SK-N-SH treated with all-trans-retinoic acid at 6 μM for 48 hours (cell line): Measurements from ENCODE around the gene TRIM16.

Experiments
- ATAC-seq: fragments of 200-7000 bp; cut with Tn5 transposase; 3 replicates; pipeline ENCODE4 v1.9.1; 2020; ENCODE audit warnings: mild to moderate bottlenecking, moderate library complexity
- ARNTL ChIP-seq: fragments of 450-650 bp; formaldehyde crosslinking; IDR thresholded peaks from 2 replicates; pipeline ENCODE4 v1.5.0; 2020; ENCODE audit warnings: low read depth, mild to moderate bottlenecking, moderate library complexity, borderline replicate concordance
- BACH2 ChIP-seq: fragments of 250-450 bp; sonication (Bioruptor Pico); IDR thresholded peaks from 2 replicates; pipeline ENCODE4 v1.9.0; 2021; ENCODE audit warnings: mild to moderate bottlenecking, borderline replicate concordance
- CSDC2 ChIP-seq: fragments of 250-450 bp; sonication (Bioruptor Pico); IDR thresholded peaks from 2 replicates; pipeline ENCODE4 v1.5.0; 2020; ENCODE audit warnings: mild to moderate bottlenecking, moderate library complexity
- ESRRG ChIP-seq: fragments of 250-450 bp; sonication (Bioruptor Pico); IDR thresholded peaks from 2 replicates; pipeline ENCODE4 v1.6.1; 2021; ENCODE audit warnings: mild to moderate bottlenecking
- GLIS3 ChIP-seq: fragments of 250-450 bp; sonication (Bioruptor Pico); IDR thresholded peaks from 2 replicates; pipeline ENCODE4 v1.5.0; 2020; ENCODE audit warnings: mild to moderate bottlenecking, moderate library complexity
- ISL1 ChIP-seq: fragments of 250-450 bp; sonication (Bioruptor Pico); IDR thresholded peaks from 2 replicates; pipeline ENCODE4 v2.1.2; 2022; ENCODE audit warnings: mild to moderate bottlenecking, moderate library complexity
- OSR1 ChIP-seq: fragments of 250-450 bp; sonication (Bioruptor Pico); IDR thresholded peaks from 2 replicates; pipeline ENCODE4 v1.8.0; 2022; ENCODE audit warnings: moderate library complexity, mild to moderate bottlenecking, inconsistent platforms
- PATZ1 ChIP-seq: fragments of 250-450 bp; sonication (Bioruptor Pico); IDR thresholded peaks from 2 replicates; pipeline ENCODE4 v1.8.0; 2020; ENCODE audit warnings: mild to moderate bottlenecking, moderate library complexity, borderline replicate concordance
- PPARA ChIP-seq: fragments of 250-450 bp; sonication (Bioruptor Pico); IDR thresholded peaks from 2 replicates; pipeline ENCODE4 v1.5.0; 2020; ENCODE audit warnings: mild to moderate bottlenecking, borderline replicate concordance
- RARB ChIP-seq: fragments of 250-450 bp; sonication (Bioruptor Pico); IDR thresholded peaks from 2 replicates; pipeline ENCODE4 v1.8.0; 2021; ENCODE audit warnings: mild to moderate bottlenecking, moderate library complexity
- SNAI2 ChIP-seq: fragments of 250-450 bp; sonication (Bioruptor Pico); IDR thresholded peaks from 2 replicates; pipeline ENCODE4 v1.5.0; 2020; ENCODE audit warnings: mild to moderate bottlenecking, moderate library complexity
- TCF4 ChIP-seq: fragments of 250-450 bp; sonication (Bioruptor Pico); IDR thresholded peaks from 2 replicates; pipeline ENCODE4 v1.8.0; 2021; ENCODE audit warnings: mild to moderate bottlenecking, moderate library complexity, borderline replicate concordance
- TOX ChIP-seq: fragments of 250-450 bp; sonication (Bioruptor Pico); IDR thresholded peaks from 2 replicates; pipeline ENCODE4 v1.8.0; 2021; ENCODE audit warnings: mild to moderate bottlenecking, moderate library complexity, borderline replicate concordance
- ZC3H10 ChIP-seq: fragments of 250-450 bp; sonication (Bioruptor Pico); IDR thresholded peaks from 2 replicates; pipeline ENCODE4 v1.5.1; 2021; ENCODE audit warnings: mild to moderate bottlenecking, moderate library complexity
- ZFP3 ChIP-seq: fragments of 250-450 bp; sonication (Bioruptor Pico); IDR thresholded peaks from 2 replicates; pipeline ENCODE4 v1.5.0; 2020; ENCODE audit warnings: mild to moderate bottlenecking, moderate library complexity
- ZFP30 ChIP-seq: fragments of 450-650 bp; formaldehyde crosslinking; IDR thresholded peaks from 2 replicates; pipeline ENCODE4 v1.5.0; 2022; ENCODE audit warnings: mild to moderate bottlenecking, moderate library complexity
- ZNF565 ChIP-seq: fragments of 450-650 bp; formaldehyde crosslinking; conservative IDR thresholded peaks from 2 replicates; pipeline ENCODE4 v1.5.0; 2020; ENCODE audit warnings: low read depth, mild to moderate bottlenecking, moderate library complexity
- ZNF70 ChIP-seq: fragments of 450-650 bp; formaldehyde crosslinking; IDR thresholded peaks from 2 replicates; pipeline ENCODE4 v1.5.0; 2020; ENCODE audit warnings: mild to moderate bottlenecking, moderate library complexity
- ZNF8 ChIP-seq: fragments of 450-650 bp; formaldehyde crosslinking; IDR thresholded peaks from 2 replicates; pipeline ENCODE4 v1.5.0; 2020; ENCODE audit warnings: mild to moderate bottlenecking, moderate library complexity
- TF ChIP-seq, protein P1 (sequence below): fragments of 250-450 bp; sonication (Bioruptor Pico); IDR thresholded peaks from 2 replicates; pipeline ENCODE4 v1.5.1; 2021; ENCODE audit warnings: mild to moderate bottlenecking, moderate library complexity
- TF ChIP-seq, protein P2 (sequence below): fragments of 250-450 bp; sonication (Bioruptor Pico); IDR thresholded peaks from 2 replicates; pipeline ENCODE4 v1.5.1; 2020; ENCODE audit warnings: low read depth, mild to moderate bottlenecking, moderate library complexity
- TF ChIP-seq, protein P3 (sequence below): fragments of 250-450 bp; sonication (Bioruptor Pico); IDR thresholded peaks from 2 replicates; pipeline ENCODE4 v1.8.0; 2021; ENCODE audit warnings: low read depth, mild to moderate bottlenecking, moderate library complexity, borderline replicate concordance

The TRIM16 gene

GRCh38 chr17:15663176-15663575, 20.9 kb downstream of the TRIM16 start:
- TF ChIP-seq CSDC2 (CRISPR knock-in tag): no peak
- TF ChIP-seq ZFP30 (CRISPR knock-in tag): no peak
- TF ChIP-seq ZNF70 (CRISPR knock-in tag): no peak
- TF ChIP-seq, protein P1, sequence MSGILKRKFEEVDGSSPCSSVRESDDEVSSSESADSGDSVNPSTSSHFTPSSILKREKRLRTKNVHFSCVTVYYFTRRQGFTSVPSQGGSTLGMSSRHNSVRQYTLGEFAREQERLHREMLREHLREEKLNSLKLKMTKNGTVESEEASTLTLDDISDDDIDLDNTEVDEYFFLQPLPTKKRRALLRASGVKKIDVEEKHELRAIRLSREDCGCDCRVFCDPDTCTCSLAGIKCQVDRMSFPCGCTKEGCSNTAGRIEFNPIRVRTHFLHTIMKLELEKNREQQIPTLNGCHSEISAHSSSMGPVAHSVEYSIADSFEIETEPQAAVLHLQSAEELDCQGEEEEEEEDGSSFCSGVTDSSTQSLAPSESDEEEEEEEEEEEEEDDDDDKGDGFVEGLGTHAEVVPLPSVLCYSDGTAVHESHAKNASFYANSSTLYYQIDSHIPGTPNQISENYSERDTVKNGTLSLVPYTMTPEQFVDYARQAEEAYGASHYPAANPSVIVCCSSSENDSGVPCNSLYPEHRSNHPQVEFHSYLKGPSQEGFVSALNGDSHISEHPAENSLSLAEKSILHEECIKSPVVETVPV: no peak
- TF ChIP-seq ZC3H10 (CRISPR knock-in tag): no peak
- no peak for TF ChIP-seq TCF4 (CRISPR knock-in tag)
- no peak for TF ChIP-seq ESRRG (CRISPR knock-in tag)
- TF ChIP-seq BACH2 (CRISPR knock-in tag): no peak
- no peak for TF ChIP-seq ARNTL (CRISPR knock-in tag)
- no peak for TF ChIP-seq ZFP3
- no peak for TF ChIP-seq PPARA (CRISPR knock-in tag)
- TF ChIP-seq GLIS3: no peak
- no peak for TF ChIP-seq PATZ1 (CRISPR knock-in tag)
- TF ChIP-seq, all 23 proteins: peak for 0
- ATAC-seq: no peak

GRCh38 chr17:15662681-15663080, 21.4 kb downstream of the TRIM16 start:
- ATAC-seq: no peak
- TF ChIP-seq ZNF565 (CRISPR knock-in tag) (no peak), ZNF8 (CRISPR knock-in tag) (no peak), ISL1 (no peak), TOX (CRISPR knock-in tag) (no peak), OSR1 (CRISPR knock-in tag) (no peak), ZFP30 (CRISPR knock-in tag) (no peak), CSDC2 (CRISPR knock-in tag) (no peak), ZC3H10 (CRISPR knock-in tag) (no peak), SNAI2 (CRISPR knock-in tag) (no peak), RARB (CRISPR knock-in tag) (no peak), PATZ1 (CRISPR knock-in tag) (no peak), ARNTL (CRISPR knock-in tag) (no peak), TCF4 (CRISPR knock-in tag) (no peak), GLIS3 (no peak), BACH2 (CRISPR knock-in tag) (no peak), ZFP3 (no peak), ZNF70 (CRISPR knock-in tag) (no peak)
- TF ChIP-seq, protein P2, sequence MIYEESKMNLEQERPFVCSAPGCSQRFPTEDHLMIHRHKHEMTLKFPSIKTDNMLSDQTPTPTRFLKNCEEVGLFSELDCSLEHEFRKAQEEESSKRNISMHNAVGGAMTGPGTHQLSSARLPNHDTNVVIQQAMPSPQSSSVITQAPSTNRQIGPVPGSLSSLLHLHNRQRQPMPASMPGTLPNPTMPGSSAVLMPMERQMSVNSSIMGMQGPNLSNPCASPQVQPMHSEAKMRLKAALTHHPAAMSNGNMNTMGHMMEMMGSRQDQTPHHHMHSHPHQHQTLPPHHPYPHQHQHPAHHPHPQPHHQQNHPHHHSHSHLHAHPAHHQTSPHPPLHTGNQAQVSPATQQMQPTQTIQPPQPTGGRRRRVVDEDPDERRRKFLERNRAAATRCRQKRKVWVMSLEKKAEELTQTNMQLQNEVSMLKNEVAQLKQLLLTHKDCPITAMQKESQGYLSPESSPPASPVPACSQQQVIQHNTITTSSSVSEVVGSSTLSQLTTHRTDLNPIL (CRISPR knock-in tag): no peak
- TF ChIP-seq, protein P1: no peak
- TF ChIP-seq, protein P3, sequence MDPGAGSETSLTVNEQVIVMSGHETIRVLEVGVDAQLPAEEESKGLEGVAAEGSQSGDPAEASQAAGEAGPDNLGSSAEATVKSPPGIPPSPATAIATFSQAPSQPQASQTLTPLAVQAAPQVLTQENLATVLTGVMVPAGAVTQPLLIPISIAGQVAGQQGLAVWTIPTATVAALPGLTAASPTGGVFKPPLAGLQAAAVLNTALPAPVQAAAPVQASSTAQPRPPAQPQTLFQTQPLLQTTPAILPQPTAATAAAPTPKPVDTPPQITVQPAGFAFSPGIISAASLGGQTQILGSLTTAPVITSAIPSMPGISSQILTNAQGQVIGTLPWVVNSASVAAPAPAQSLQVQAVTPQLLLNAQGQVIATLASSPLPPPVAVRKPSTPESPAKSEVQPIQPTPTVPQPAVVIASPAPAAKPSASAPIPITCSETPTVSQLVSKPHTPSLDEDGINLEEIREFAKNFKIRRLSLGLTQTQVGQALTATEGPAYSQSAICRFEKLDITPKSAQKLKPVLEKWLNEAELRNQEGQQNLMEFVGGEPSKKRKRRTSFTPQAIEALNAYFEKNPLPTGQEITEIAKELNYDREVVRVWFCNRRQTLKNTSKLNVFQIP (CRISPR knock-in tag): no peak
- TF ChIP-seq, all 23 proteins: peak for 0
